SK-N-SH treated with all-trans-retinoic acid at 6 μM for 48 hours (cell line): ENCODE data around the gene STRA6.
A peak's percentile ranks its signal among the peaks of the same experiment; 100 is the strongest.

ENCODE experiments used
- ATAC-seq: fragments of 200-7000 bp; cut with Tn5 transposase; 3 replicates; pipeline ENCODE4 v1.9.1; 2020; ENCODE audit warnings: mild to moderate bottlenecking, moderate library complexity
- ARNTL ChIP-seq: fragments of 450-650 bp; formaldehyde crosslinking; IDR thresholded peaks from 2 replicates; pipeline ENCODE4 v1.5.0; 2020; ENCODE audit warnings: low read depth, mild to moderate bottlenecking, moderate library complexity, borderline replicate concordance
- BACH2 ChIP-seq: fragments of 250-450 bp; sonication (Bioruptor Pico); IDR thresholded peaks from 2 replicates; pipeline ENCODE4 v1.9.0; 2021; ENCODE audit warnings: mild to moderate bottlenecking, borderline replicate concordance
- CSDC2 ChIP-seq: fragments of 250-450 bp; sonication (Bioruptor Pico); IDR thresholded peaks from 2 replicates; pipeline ENCODE4 v1.5.0; 2020; ENCODE audit warnings: mild to moderate bottlenecking, moderate library complexity
- CSRNP3 ChIP-seq: fragments of 250-450 bp; sonication (Bioruptor Pico); IDR thresholded peaks from 2 replicates; pipeline ENCODE4 v1.5.1; 2021; ENCODE audit warnings: mild to moderate bottlenecking, moderate library complexity
- ESRRG ChIP-seq: fragments of 250-450 bp; sonication (Bioruptor Pico); IDR thresholded peaks from 2 replicates; pipeline ENCODE4 v1.6.1; 2021; ENCODE audit warnings: mild to moderate bottlenecking
- GLIS3 ChIP-seq: fragments of 250-450 bp; sonication (Bioruptor Pico); IDR thresholded peaks from 2 replicates; pipeline ENCODE4 v1.5.0; 2020; ENCODE audit warnings: mild to moderate bottlenecking, moderate library complexity
- OSR1 ChIP-seq: fragments of 250-450 bp; sonication (Bioruptor Pico); IDR thresholded peaks from 2 replicates; pipeline ENCODE4 v1.8.0; 2022; ENCODE audit warnings: moderate library complexity, mild to moderate bottlenecking, inconsistent platforms
- PATZ1 ChIP-seq: fragments of 250-450 bp; sonication (Bioruptor Pico); IDR thresholded peaks from 2 replicates; pipeline ENCODE4 v1.8.0; 2020; ENCODE audit warnings: mild to moderate bottlenecking, moderate library complexity, borderline replicate concordance
- POU6F1 ChIP-seq: fragments of 250-450 bp; sonication (Bioruptor Pico); IDR thresholded peaks from 2 replicates; pipeline ENCODE4 v1.8.0; 2021; ENCODE audit warnings: low read depth, mild to moderate bottlenecking, moderate library complexity, borderline replicate concordance
- PPARA ChIP-seq: fragments of 250-450 bp; sonication (Bioruptor Pico); IDR thresholded peaks from 2 replicates; pipeline ENCODE4 v1.5.0; 2020; ENCODE audit warnings: mild to moderate bottlenecking, borderline replicate concordance
- SNAI2 ChIP-seq: fragments of 250-450 bp; sonication (Bioruptor Pico); IDR thresholded peaks from 2 replicates; pipeline ENCODE4 v1.5.0; 2020; ENCODE audit warnings: mild to moderate bottlenecking, moderate library complexity
- TSHZ2 ChIP-seq: fragments of 250-450 bp; sonication (Bioruptor Pico); IDR thresholded peaks from 2 replicates; pipeline ENCODE4 v1.5.0; 2020; ENCODE audit warnings: mild to moderate bottlenecking, moderate library complexity
- ZC3H10 ChIP-seq: fragments of 250-450 bp; sonication (Bioruptor Pico); IDR thresholded peaks from 2 replicates; pipeline ENCODE4 v1.5.1; 2021; ENCODE audit warnings: mild to moderate bottlenecking, moderate library complexity
- ZFP3 ChIP-seq: fragments of 250-450 bp; sonication (Bioruptor Pico); IDR thresholded peaks from 2 replicates; pipeline ENCODE4 v1.5.0; 2020; ENCODE audit warnings: mild to moderate bottlenecking, moderate library complexity
- ZFP30 ChIP-seq: fragments of 450-650 bp; formaldehyde crosslinking; IDR thresholded peaks from 2 replicates; pipeline ENCODE4 v1.5.0; 2022; ENCODE audit warnings: mild to moderate bottlenecking, moderate library complexity
- ZNF565 ChIP-seq: fragments of 450-650 bp; formaldehyde crosslinking; conservative IDR thresholded peaks from 2 replicates; pipeline ENCODE4 v1.5.0; 2020; ENCODE audit warnings: low read depth, mild to moderate bottlenecking, moderate library complexity
- ZNF70 ChIP-seq: fragments of 450-650 bp; formaldehyde crosslinking; IDR thresholded peaks from 2 replicates; pipeline ENCODE4 v1.5.0; 2020; ENCODE audit warnings: mild to moderate bottlenecking, moderate library complexity
- ZNF8 ChIP-seq: fragments of 450-650 bp; formaldehyde crosslinking; IDR thresholded peaks from 2 replicates; pipeline ENCODE4 v1.5.0; 2020; ENCODE audit warnings: mild to moderate bottlenecking, moderate library complexity

The STRA6 gene

GRCh38 chr15:74227968-74228722 is 25.6 kb upstream of the STRA6 start:
- peak; percentile 24 for ATAC-seq
- TF ChIP-seq ZNF565 (CRISPR knock-in tag) (0 out of 2 replicates have a peak, but pooled peaks have one; percentile 34), SNAI2 (CRISPR knock-in tag) (no peak), ZNF8 (CRISPR knock-in tag) (no peak), ZNF70 (CRISPR knock-in tag) (peak; percentile 7; the same call in 1 of the 2 replicates), OSR1 (CRISPR knock-in tag) (no peak), CSDC2 (CRISPR knock-in tag) (0 out of 2 replicates have a peak, but pooled peaks have one; percentile 17), GLIS3 (CRISPR knock-in tag) (no peak), PATZ1 (CRISPR knock-in tag) (no peak), ZC3H10 (no peak), PPARA (CRISPR knock-in tag) (no peak)

- ATAC-seq, result no peak
- no peak for TF ChIP-seq BACH2
- no peak for TF ChIP-seq ZNF70 (CRISPR knock-in tag)
- no peak for TF ChIP-seq POU6F1
- no peak for TF ChIP-seq ARNTL (CRISPR knock-in tag)
- TF ChIP-seq, all 23 proteins: peak for 0
These were observed 24.4 kb upstream of the STRA6 start for GRCh38 chr15:74226761-74227540.

- ATAC-seq, result no peak
- TF ChIP-seq TSHZ2 (CRISPR knock-in tag), result no peak
- TF ChIP-seq ZNF565 (CRISPR knock-in tag), result no peak
- TF ChIP-seq ESRRG (CRISPR knock-in tag), result no peak
- TF ChIP-seq CSRNP3 (CRISPR knock-in tag), result no peak
- TF ChIP-seq ZFP3, result no peak
- TF ChIP-seq ZC3H10, result no peak
- TF ChIP-seq, all 23 proteins: peak for 0
These were observed 23.3 kb upstream of the STRA6 start for GRCh38 chr15:74225928-74226327.

GRCh38 chr15:74222240-74223119 is 19.9 kb upstream of the STRA6 start:
- ATAC-seq, result no peak
- no peak for TF ChIP-seq ESRRG (CRISPR knock-in tag)
- TF ChIP-seq ZFP30 (CRISPR knock-in tag), result no peak
- TF ChIP-seq BACH2, result no peak
